ENCODE measurements around the gene IGSF23. TPM values are rescaled to one million over a fixed set of nuclear protein-coding genes. Genes with fewer than 3 reads are reported as not detected.
"Not testable (repeated sequence)": the region's sequence is repeated elsewhere in the genome, so short reads cannot be mapped to it uniquely, and the experiment has no call there.

The IGSF23 gene
- total and polyA plus RNA-seq, 2 experiments from 2014 or later = not detected

GRCh38 chr19:44624840-44625354 is 11.5 kb downstream of the IGSF23 start:
- H3K4me2 ChIP-seq = no peak overlapping the region
- H2AFZ ChIP-seq = no peak overlapping the region
- no peak overlapping the region for H3K27ac Mint-ChIP-seq
- no peaks in the 10 kb centered on the region for H3F3A ChIP-seq (replicated peaks; ENCODE audit: low read depth)
- H3K4me1 Mint-ChIP-seq = no peaks in the 10 kb centered on the region
- H3K27ac ChIP-seq (ENCODE audit: low read depth) = no peak overlapping the region
- no peaks in the 10 kb centered on the region for H3K36me3 ChIP-seq (ENCODE audit: insufficient read depth)
- TF ChIP-seq EZH2 (IDR thresholded peaks at IDR 0.05; ENCODE audit: low read depth, unreplicated experiment) (no peak), POLR2AphosphoS5 (IDR thresholded peaks at IDR 0.05; ENCODE audit: low read depth) (no peak), JUNB (IDR thresholded peaks at IDR 0.05; ENCODE audit: unreplicated experiment) (no peak), NANOG (IDR thresholded peaks at IDR 0.05; ENCODE audit: borderline replicate concordance) (no peak), EZH2phosphoT487 (IDR thresholded peaks at IDR 0.05; ENCODE audit: unreplicated experiment) (no peak)
- no peaks in the 10 kb centered on the region for H3K36me3 Mint-ChIP-seq (ENCODE audit: low read depth)
- H4K20me1 ChIP-seq (replicated peaks; ENCODE audit: insufficient read depth) = no peaks in the 10 kb centered on the region
- no peak for DNase-seq (ENCODE audit: low spot score)
- no peaks in the 10 kb centered on the region for H3K27me3 ChIP-seq (ENCODE audit: insufficient read depth)
- no peak overlapping the region for H3K4me3 ChIP-seq
- no peaks in the 10 kb centered on the region for H3K9me2 ChIP-seq (ENCODE audit: insufficient read depth)
- no peaks in the 10 kb centered on the region for H3K9me3 Mint-ChIP-seq
- no peak overlapping the region for H3K4me3 Mint-ChIP-seq
- no peaks in the 10 kb centered on the region for H3K4me1 ChIP-seq (ENCODE audit: insufficient read depth)
- peaks cover 8% of the 10 kb centered on the region for H3K27me3 Mint-ChIP-seq (ENCODE audit: insufficient read depth, low read depth, poor library complexity)
- ATAC-seq = no peak
- H3K79me2 ChIP-seq (replicated peaks; ENCODE audit: insufficient read depth) = no peaks in the 10 kb centered on the region

GRCh38 chr19:44625637-44626036 is 12.3 kb downstream of the IGSF23 start:
- ATAC-seq, H2AFZ ChIP-seq: not testable (repeated sequence)

GRCh38 chr19:44626048-44626624 is 12.8 kb downstream of the IGSF23 start:
- no peak for ATAC-seq
- Histone ChIP-seq H3K27ac (ENCODE audit: low read depth) (no peak overlapping the region), H3K4me2 (no peak overlapping the region), H3K4me1 (ENCODE audit: insufficient read depth) (no peaks in the 10 kb centered on the region), H3F3A (replicated peaks; ENCODE audit: low read depth) (no peaks in the 10 kb centered on the region), H3K4me3 (no peak overlapping the region), H2AFZ (no peak overlapping the region), H3K9me2 (ENCODE audit: insufficient read depth) (no peaks in the 10 kb centered on the region), H3K27me3 (ENCODE audit: insufficient read depth) (no peaks in the 10 kb centered on the region), H3K79me2 (replicated peaks; ENCODE audit: insufficient read depth) (no peaks in the 10 kb centered on the region), H3K36me3 (ENCODE audit: insufficient read depth) (no peaks in the 10 kb centered on the region), H4K20me1 (replicated peaks; ENCODE audit: insufficient read depth) (no peaks in the 10 kb centered on the region)
- Mint-ChIP-seq H3K4me3 (no peak overlapping the region), H3K27ac (no peak overlapping the region), H3K27me3 (ENCODE audit: insufficient read depth, low read depth, poor library complexity) (peaks cover 8% of the 10 kb centered on the region), H3K36me3 (ENCODE audit: low read depth) (no peaks in the 10 kb centered on the region), H3K4me1 (no peaks in the 10 kb centered on the region), H3K9me3 (no peaks in the 10 kb centered on the region)
- no peak for DNase-seq (ENCODE audit: low spot score)
- TF ChIP-seq CREB1 (CRISPR knock-in tag; IDR thresholded peaks at IDR 0.05; ENCODE audit: low read depth) (no peak), NANOG (IDR thresholded peaks at IDR 0.05; ENCODE audit: borderline replicate concordance) (no peak), EZH2 (IDR thresholded peaks at IDR 0.05; ENCODE audit: low read depth, unreplicated experiment) (no peak), STAT1 (IDR thresholded peaks at IDR 0.05; ENCODE audit: unreplicated experiment) (no peak), REST (IDR thresholded peaks at IDR 0.05; ENCODE audit: unreplicated experiment) (no peak), ETS1 (IDR thresholded peaks at IDR 0.05) (no peak), CTCF (conservative IDR thresholded peaks at IDR 0.05; ENCODE audit: low read depth in 2 of 2) (no peak), ZNF114 (CRISPR knock-in tag; IDR thresholded peaks at IDR 0.05) (no peak)

More at GRCh38 chr19:44625637-44626036, 12.3 kb downstream of the IGSF23 start:
- H3K36me3 Mint-ChIP-seq (ENCODE audit: low read depth); H4K20me1 ChIP-seq (replicated peaks; ENCODE audit: insufficient read depth); H3F3A ChIP-seq (replicated peaks; ENCODE audit: low read depth); H3K9me2 ChIP-seq (ENCODE audit: insufficient read depth); H3K27ac ChIP-seq (ENCODE audit: low read depth); H3K79me2 ChIP-seq (replicated peaks; ENCODE audit: insufficient read depth); H3K36me3 ChIP-seq (ENCODE audit: insufficient read depth); H3K27me3 Mint-ChIP-seq (ENCODE audit: insufficient read depth, low read depth, poor library complexity); H3K27ac Mint-ChIP-seq; H3K4me1 ChIP-seq (ENCODE audit: insufficient read depth); H3K9me3 Mint-ChIP-seq; H3K27me3 ChIP-seq (ENCODE audit: insufficient read depth); H3K4me1 Mint-ChIP-seq; DNase-seq (ENCODE audit: low spot score); H3K4me3 Mint-ChIP-seq; H3K4me2 ChIP-seq; H3K4me3 ChIP-seq: not testable (repeated sequence)

Measured in GM23338 (cell line).